Measurements from ENCODE around the gene PNPLA2.

The PNPLA2 gene

GRCh38 chr11:776561-777287 lies 42.0 kb upstream of the PNPLA2 start:
- TF ChIP-seq, protein P1, sequence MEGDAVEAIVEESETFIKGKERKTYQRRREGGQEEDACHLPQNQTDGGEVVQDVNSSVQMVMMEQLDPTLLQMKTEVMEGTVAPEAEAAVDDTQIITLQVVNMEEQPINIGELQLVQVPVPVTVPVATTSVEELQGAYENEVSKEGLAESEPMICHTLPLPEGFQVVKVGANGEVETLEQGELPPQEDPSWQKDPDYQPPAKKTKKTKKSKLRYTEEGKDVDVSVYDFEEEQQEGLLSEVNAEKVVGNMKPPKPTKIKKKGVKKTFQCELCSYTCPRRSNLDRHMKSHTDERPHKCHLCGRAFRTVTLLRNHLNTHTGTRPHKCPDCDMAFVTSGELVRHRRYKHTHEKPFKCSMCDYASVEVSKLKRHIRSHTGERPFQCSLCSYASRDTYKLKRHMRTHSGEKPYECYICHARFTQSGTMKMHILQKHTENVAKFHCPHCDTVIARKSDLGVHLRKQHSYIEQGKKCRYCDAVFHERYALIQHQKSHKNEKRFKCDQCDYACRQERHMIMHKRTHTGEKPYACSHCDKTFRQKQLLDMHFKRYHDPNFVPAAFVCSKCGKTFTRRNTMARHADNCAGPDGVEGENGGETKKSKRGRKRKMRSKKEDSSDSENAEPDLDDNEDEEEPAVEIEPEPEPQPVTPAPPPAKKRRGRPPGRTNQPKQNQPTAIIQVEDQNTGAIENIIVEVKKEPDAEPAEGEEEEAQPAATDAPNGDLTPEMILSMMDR (IDR thresholded peaks at IDR 0.05), result no peak
- Histone ChIP-seq H3K27ac (peak overlapping the region; percentile 84 to 90), H3K4me1 (peaks cover 0 to 49% (median 30%) of the 10 kb centered on the region in 4 donors), H3K9me3 (no peaks in the 10 kb centered on the region), H3K4me3 (peak overlapping the region; percentile 83 to 89), H3K36me3 (peaks cover 0 to 37% (median 13%) of the 10 kb centered on the region in 3 donors), H3K27me3 (no peaks in the 10 kb centered on the region)
- intact Hi-C loops (cut with DNase I; ENCODE audit: low total_unique reads), result no loop called here
- peak in 1 of 2 donors; percentile 70 for DNase-seq

- TF ChIP-seq, protein P1 (IDR thresholded peaks at IDR 0.05), result no peak
- Histone ChIP-seq H3K9me3 (no peaks in the 10 kb centered on the region), H3K27me3 (no peaks in the 10 kb centered on the region), H3K27ac (peak within 1 kb of the TSS; percentile 84 to 90), H3K4me1 (peaks cover 0 to 46% (median 30%) of the 10 kb centered on the region in 4 donors), H3K36me3 (peaks cover 0 to 29% (median 4%) of the 10 kb centered on the region in 3 donors), H3K4me3 (peak within 1 kb of the TSS; percentile 83 to 89)
- intact Hi-C loops (cut with DNase I; ENCODE audit: low total_unique reads), result no loop called here
- peak; percentile 85 to 94 for DNase-seq
Observed at GRCh38 chr11:777288-778255, 41.1 kb upstream of the PNPLA2 start, which contains the start of gene GATD1. GATD1 (minus strand) TSS chr11:777487; CDS start chr11:777462, 25 bp downstream.

GRCh38 chr11:778976-779954 lies 39.4 kb upstream of the PNPLA2 start:
- Histone ChIP-seq H3K27ac (no peak overlapping the region), H3K36me3 (peaks cover 0 to 12% (median 0%) of the 10 kb centered on the region in 3 donors), H3K4me3 (no peak overlapping the region), H3K9me3 (no peaks in the 10 kb centered on the region), H3K4me1 (peaks cover 0 to 46% (median 33%) of the 10 kb centered on the region in 4 donors), H3K27me3 (no peaks in the 10 kb centered on the region)
- DNase-seq, result peak in 1 of 2 donors; percentile 65
- intact Hi-C loops (cut with DNase I; ENCODE audit: low total_unique reads), result no loop called here
- TF ChIP-seq, protein P1 (IDR thresholded peaks at IDR 0.05), result no peak

DNA sequence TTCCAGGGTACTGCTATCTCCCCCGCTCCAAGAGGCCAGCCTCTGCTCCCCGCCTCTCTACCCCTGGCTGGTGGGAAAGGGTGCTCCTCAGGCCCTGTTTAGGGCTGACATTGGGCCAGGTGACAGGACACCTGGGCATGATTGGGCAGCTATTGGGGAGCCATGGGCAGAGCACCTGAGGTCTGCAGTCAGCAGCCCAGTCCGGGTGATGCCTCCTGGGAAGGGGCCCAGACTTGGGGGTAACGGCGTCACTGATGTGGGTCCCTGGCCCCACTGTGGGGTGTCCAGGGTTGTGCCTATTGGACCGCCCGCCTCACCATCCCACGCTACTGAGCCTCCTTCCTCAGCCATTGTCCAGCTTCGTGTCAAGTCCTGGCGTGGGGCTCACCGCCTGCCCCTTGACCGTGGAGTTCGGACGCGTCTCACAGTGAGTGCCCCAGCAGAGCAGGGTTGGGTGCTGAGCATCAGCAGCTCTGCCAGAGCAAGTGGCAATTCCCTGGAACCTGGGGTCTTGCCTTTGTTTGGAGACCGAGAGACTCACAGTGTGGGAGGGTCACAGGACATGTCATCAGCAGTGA lies 38.7 kb upstream of the PNPLA2 start:
- peaks cover 0 to 43% (median 29%) of the 10 kb centered on the region in 4 donors for H3K4me1 ChIP-seq
- no peaks in the 10 kb centered on the region for H3K9me3 ChIP-seq
- intact Hi-C loops (cut with DNase I; ENCODE audit: low total_unique reads), result no loop called here
- no peak overlapping the region for H3K4me3 ChIP-seq
- TF ChIP-seq, protein P1 (IDR thresholded peaks at IDR 0.05), result no peak
- peaks cover 0 to 5% (median 0%) of the 10 kb centered on the region in 3 donors for H3K36me3 ChIP-seq
- no peak overlapping the region for H3K27ac ChIP-seq
- DNase-seq, result no peak
- H3K27me3 ChIP-seq, result no peaks in the 10 kb centered on the region

Data from tibial artery (tissue), 4 donors.